GM19025 (cell line): ENCODE results near the gene TGFBI.

ENCODE experiments used
- ATAC-seq: cut with Tn5 transposase; IDR thresholded peaks from one replicate; pipeline ENCODE4 v1.9.1; 2021; ENCODE audit warnings: mild to moderate bottlenecking, low read depth, moderate library complexity; ENCODE audit not compliant: unreplicated experiment

The TGFBI gene

GRCh38 chr5:136060963-136061362 is 32.2 kb downstream of the TGFBI start:
- ATAC-seq = no peak

- ATAC-seq = no peak
Measured at GRCh38 chr5:136061630-136062365, 33.0 kb downstream of the TGFBI start.

GRCh38 chr5:136062366-136063274 is 33.8 kb downstream of the TGFBI start:
- ATAC-seq = peak; percentile 77

- ATAC-seq = no peak
Measured at GRCh38 chr5:136063778-136064465, 35.1 kb downstream of the TGFBI start.

GRCh38 chr5:136064510-136064909 is 35.7 kb downstream of the TGFBI start:
- ATAC-seq = no peak

- no peak for ATAC-seq
Measured at GRCh38 chr5:136065588-136065987, 36.8 kb downstream of the TGFBI start.

GRCh38 chr5:136066661-136067271 is 38.0 kb downstream of the TGFBI start:
- ATAC-seq = no peak

- ATAC-seq = no peak
Measured at GRCh38 chr5:136067422-136067821, 38.6 kb downstream of the TGFBI start.

GRCh38 chr5:136070486-136071285 is 41.9 kb downstream of the TGFBI start:
- ATAC-seq = no peak

GRCh38 chr5:136073714-136074529 is 45.1 kb downstream of the TGFBI start:
- peak; percentile 89 for ATAC-seq

GRCh38 chr5:136075466-136075891 is 46.7 kb downstream of the TGFBI start:
- ATAC-seq = no peak

- no peak for ATAC-seq
Measured at GRCh38 chr5:136076067-136076466, 47.3 kb downstream of the TGFBI start.

- no peak for ATAC-seq
Measured at GRCh38 chr5:136076881-136077445, 48.2 kb downstream of the TGFBI start.

- ATAC-seq = no peak
Measured at GRCh38 chr5:136079195-136079985, 50.6 kb downstream of the TGFBI start.

- ATAC-seq = peak; percentile 10
Measured at GRCh38 chr5:136080113-136080482, 51.3 kb downstream of the TGFBI start.

- peak; percentile 90 for ATAC-seq
Measured at GRCh38 chr5:136080483-136081216, 51.9 kb downstream of the TGFBI start.

- ATAC-seq = no peak
Measured at GRCh38 chr5:136081217-136081591, 52.4 kb downstream of the TGFBI start.
